ENCODE measurements around the gene AGBL2. TPM values are rescaled to one million over a fixed set of nuclear protein-coding genes. Genes with fewer than 3 reads are reported as not detected.

The AGBL2 gene
- total and polyA plus RNA-seq, 2 of the 8 experiments (the other 6 are each of a cell fraction or from before 2014, with no cell fraction given): 2.1 to 6.5 TPM

DNA sequence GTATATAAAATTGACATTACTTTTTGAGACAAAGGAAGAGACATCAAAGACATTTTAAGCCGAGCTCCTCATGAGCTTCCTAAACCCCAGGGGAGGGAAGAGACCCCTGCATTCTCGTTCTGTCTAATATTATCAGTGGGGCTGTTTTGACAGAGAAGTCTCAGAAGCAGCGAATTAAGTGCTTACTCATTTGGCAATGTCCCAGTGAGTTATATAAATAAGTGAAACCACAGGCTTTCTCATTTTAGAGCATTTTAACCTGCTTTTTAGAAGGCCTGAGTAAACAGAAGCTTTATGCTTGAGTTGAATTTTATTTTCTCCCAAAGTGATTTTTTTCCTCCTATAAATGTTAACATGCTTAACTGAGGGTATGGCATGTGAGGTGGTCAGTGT is 97.8 kb downstream of the AGBL2 start (continued):
- no peak for TF ChIP-seq CHD7 (IDR thresholded peaks at IDR 0.05; ENCODE audit: insufficient replicate concordance, low read length)
- no peak for TF ChIP-seq CTBP2 (IDR thresholded peaks at IDR 0.05; ENCODE audit: borderline replicate concordance, insufficient read depth, insufficient read length, low read length)
- no peak for TF ChIP-seq JUN (IDR thresholded peaks at IDR 0.05; ENCODE audit: low read depth, low read length)
- TF ChIP-seq FOSL1 (IDR thresholded peaks at IDR 0.05; ENCODE audit: insufficient read depth, low read depth, low read length): no peak
- TF ChIP-seq RAD21 (IDR thresholded peaks at IDR 0.05 in 1 of 2, conservative IDR thresholded peaks at IDR 0.05 in 1 of 2; ENCODE audit: low read depth in 2 of 2, low read length in 2 of 2): no peak

All from H1 (cell line).